ENCODE data around the gene FAM210B. TPM values are rescaled to one million over a fixed set of nuclear protein-coding genes. Genes with fewer than 3 reads are reported as not detected.
A peak's percentile ranks its signal among the peaks of the same experiment; 100 is the strongest.

FAM210B gene
- total and polyA plus RNA-seq, 9 of the 15 experiments (the other 6 are each of a cell fraction or from before 2014, with no cell fraction given), result 12.1 to 87.3 (median 47.6) TPM

DNA sequence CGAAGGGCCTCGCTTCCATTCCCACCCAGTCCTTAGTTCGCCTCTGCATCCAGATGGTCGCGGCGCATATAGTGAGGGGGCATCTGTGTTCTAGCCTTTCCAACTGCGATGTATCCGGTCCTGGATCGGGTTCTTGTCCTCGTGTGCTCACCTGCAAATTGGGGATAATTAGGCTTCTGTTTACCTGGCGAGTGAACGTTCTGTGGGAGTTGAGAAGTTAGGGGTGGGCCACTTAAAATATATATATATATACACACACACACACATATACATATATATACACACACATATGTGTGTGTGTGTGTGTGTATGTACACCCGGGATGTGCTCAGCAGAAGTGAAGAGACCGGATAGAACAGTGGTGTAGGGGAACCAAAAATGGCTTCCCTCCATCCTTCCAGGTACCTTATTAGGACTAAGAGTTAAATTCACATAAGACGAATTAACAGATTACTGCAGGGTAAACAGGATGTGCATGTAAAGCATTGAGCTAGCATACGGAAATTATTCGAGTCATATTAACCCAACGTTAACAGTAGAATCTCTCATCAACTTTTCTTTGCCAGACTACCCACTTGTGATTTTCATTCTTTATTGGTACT is 34.2 kb downstream of the FAM210B start:
- Histone ChIP-seq H2AFZ (ENCODE audit: low read depth, low read length) (peak overlapping the region; percentile 85), H3K9me3 (replicated peaks; ENCODE audit: control insufficient read depth, insufficient read depth, low read depth, low read length) (no peaks in the 10 kb centered on the region), H3K9ac (ENCODE audit: insufficient read depth in 1 of 2, low read depth in 2 of 2, low read length in 2 of 2) (peak overlapping the region; percentile 97 to 99), H4K20me1 (replicated peaks; ENCODE audit: control insufficient read depth, insufficient read depth, low read length) (no peaks in the 10 kb centered on the region), H3K79me2 (ENCODE audit: control insufficient read depth, insufficient read depth, low read length) (peaks cover 92% of the 10 kb centered on the region), H3K4me3 (peak overlapping the region; percentile 92), H3K4me1 (replicated peaks in 1 of 2; ENCODE audit: control insufficient read depth in 2 of 2, insufficient read depth in 2 of 2, low read length in 2 of 2) (peaks cover 4 to 12% of the 10 kb centered on the region in 2 experiments; a peak in 3 of 5 replicates), H3K27me3 (ENCODE audit: control insufficient read depth in 2 of 2, insufficient read depth in 2 of 2, low read length in 2 of 2) (no peaks in the 10 kb centered on the region), H3K36me3 (ENCODE audit: control insufficient read depth, insufficient read depth, low read length) (peaks cover 74% of the 10 kb centered on the region), H3K9me1 (ENCODE audit: control insufficient read depth, insufficient read depth, low read length) (peaks cover 3% of the 10 kb centered on the region), H3K4me2 (ENCODE audit: insufficient read depth, low read length) (peak overlapping the region; percentile 99), H3K27ac (ENCODE audit: extremely low read depth, low read depth, low read length) (peak overlapping the region; percentile 99)
- WGBS (ENCODE audit: insufficient coverage, low coverage, missing lambda C conversion rate), result under 1% methylated on average over 18 of the region's 18 CpGs
- DNase-seq (ENCODE audit: extremely low read depth in 1 of 4, low spot score in 3 of 4) (no peak), FAIRE-seq (no peak), ATAC-seq (peak; percentile 12; the same call in 1 of the 3 replicates)
- in situ Hi-C loops (cut with MboI), result no loop called here
- intact Hi-C loops (cut with micrococcal nuclease), result loop anchor here (1.0 kb wide), 2 partner anchors 19 to 30 kb away; partner anchors contain the start of gene CASS4
- POLR2A ChIA-PET, result interaction anchor here (0.6 to 3.0 kb wide), 13 partner anchors 9 to 1298 kb away, joined by 3 to 35 read pairs (median 6); partner anchors contain the start of gene CASS4
- no peak for TF ChIP-seq ZNF24 (IDR thresholded peaks at IDR 0.05)
- TF ChIP-seq SMARCB1 (IDR thresholded peaks at IDR 0.05; ENCODE audit: insufficient read length, low read depth), result no peak
- TF ChIP-seq YY1 (IDR thresholded peaks at IDR 0.05; ENCODE audit: borderline replicate concordance in 1 of 3, control insufficient read depth in 1 of 3, extremely low read depth in 1 of 3, insufficient read depth in 3 of 3, insufficient read length in 1 of 3, insufficient replicate concordance in 2 of 3, low read depth in 1 of 3, low read length in 2 of 3), result peak in 1 of 3 experiments; percentile 56
- 0 out of 2 replicates have a peak, but pooled peaks have one; percentile 21 for TF ChIP-seq ZFX (CRISPR knock-in tag; IDR thresholded peaks at IDR 0.05)
- TF ChIP-seq ZNF12 (CRISPR knock-in tag; IDR thresholded peaks at IDR 0.05), result 0 out of 2 replicates have a peak, but pooled peaks have one; percentile 4
- no peak for TF ChIP-seq MAFF (IDR thresholded peaks at IDR 0.05; ENCODE audit: low read length)
- CTCF ChIA-PET (ENCODE audit: low intra/inter-chr PET ratio), result no interaction called here
- no TSS peak for BruUV-seq (replicated peaks)
